GM12878 (cell line): ENCODE results near the gene UBR7. TPM values are rescaled to one million over a fixed set of nuclear protein-coding genes. Genes with fewer than 3 reads are reported as not detected.

Experiments used
- ATAC-seq: fragments of 200-7000 bp; cut with Tn5 transposase; 3 replicates; pipeline ENCODE4 v1.9.1; 2020; ENCODE audit warnings: mild to moderate bottlenecking, moderate library complexity
- BruUV-seq: library from RNA; stranded (reverse); fragments of 400-500 nt; replicated peaks from 2 replicates; lab custom pipeline; 2021; lab: Mats Ljungman, UMichigan
- CTCF ChIA-PET: fragments of 300-600 bp; sonication (Branson Sonifier 250); formaldehyde crosslinking; extraction: SDS; loops from one replicate; lab custom pipeline; 2021; ENCODE audit warnings: inconsistent platforms; lab: Yijun Ruan, JAX
- POLR2A ChIA-PET: fragments of 350-600 bp; formaldehyde crosslinking; extraction: SDS; loops from one replicate; lab custom pipeline; 2021; ENCODE audit warnings: inconsistent platforms; lab: Charles Lee
- RAD21 ChIA-PET: fragments of 300-600 bp; sonication (Branson Sonifier 250); formaldehyde crosslinking; loops from one replicate; lab custom pipeline; 2023; ENCODE audit warnings: antibody characterized with exemption; ENCODE audit not compliant: unreplicated experiment; lab: Charles Lee
- SMC1A ChIA-PET: fragments of 300-600 bp; sonication (Branson Sonifier 250); formaldehyde crosslinking; loops from one replicate; lab custom pipeline; 2023; ENCODE audit not compliant: unreplicated experiment, uncharacterized antibody; lab: Charles Lee
- DNase-seq: peaks from one replicate; pipeline ENCODE4 v3.0.0-alpha.2; 2011; ENCODE audit warnings: low read depth, low spot score
- FAIRE-seq: peaks from 3 replicates; lab custom pipeline; 2011; peaks lifted over from hg19 to GRCh38; lab: Jason Lieb, UNC
- H2AFZ ChIP-seq: 2 replicates; pipeline ENCODE4 v1.6.0; 2011; ENCODE audit warnings: low read depth, low read length, control low read depth; ENCODE audit not compliant: control insufficient read depth
- H3K27ac ChIP-seq: 2 replicates; pipeline ENCODE4 v1.5.1; 2011; ENCODE audit warnings: control low read depth; ENCODE audit not compliant: control insufficient read depth, insufficient read depth
- H3K27me3 ChIP-seq, 2 experiments: replicated peaks in 1 of 2; 2 replicates each; pipeline versions ENCODE4 v1.6.0 to v1.6.1; 2011; ENCODE audit warnings: low read length in 1 of 2; ENCODE audit not compliant: control insufficient read depth in 2 of 2, insufficient read depth in 2 of 2
- H3K36me3 ChIP-seq, 2 experiments: 2 replicates each; pipeline ENCODE4 v1.5.1; 2011; ENCODE audit warnings: low read length in 1 of 2; ENCODE audit not compliant: control insufficient read depth in 2 of 2, insufficient read depth in 2 of 2
- H3K4me1 ChIP-seq: 2 replicates; pipeline ENCODE4 v1.6.1; 2011; ENCODE audit warnings: mild to moderate bottlenecking, low read length, moderate library complexity, mixed read lengths; ENCODE audit not compliant: control insufficient read depth, insufficient read depth
- H3K4me2 ChIP-seq: 2 replicates; pipeline ENCODE4 v1.6.0; 2011; ENCODE audit warnings: control low read depth; ENCODE audit not compliant: control insufficient read depth, insufficient read depth
- H3K4me3 ChIP-seq: fragments of 200-600 bp; sonication (generic); 2 replicates; pipeline ENCODE4 v1.5.1; 2016
- H3K79me2 ChIP-seq: 2 replicates; pipeline ENCODE4 v1.6.0; 2011; ENCODE audit warnings: low read length; ENCODE audit not compliant: control insufficient read depth, insufficient read depth
- H3K9ac ChIP-seq: 2 replicates; pipeline ENCODE4 v1.8.0; 2011; ENCODE audit warnings: low read length, control low read depth, mixed read lengths; ENCODE audit not compliant: control insufficient read depth, insufficient read depth
- H3K9me3 ChIP-seq: replicated peaks from 3 replicates; pipeline ENCODE4 v1.5.1; 2011; ENCODE audit warnings: mild to moderate bottlenecking, low read length; ENCODE audit not compliant: control insufficient read depth, insufficient read depth
- H4K20me1 ChIP-seq: 2 replicates; pipeline ENCODE4 v1.6.0; 2011; ENCODE audit not compliant: control insufficient read depth, insufficient read depth
- ATF2 ChIP-seq: IDR thresholded peaks from 2 replicates; pipeline ENCODE4 v1.6.1; 2012; ENCODE audit warnings: low read length, inconsistent platforms
- ATF7 ChIP-seq: fragments of 450-650 bp; IDR thresholded peaks from 2 replicates; pipeline ENCODE4 v1.6.1; 2016; ENCODE audit warnings: low read depth, mild to moderate bottlenecking
- BHLHE40 ChIP-seq, 2 experiments: fragments of 450-650 bp in 1 of 2; IDR thresholded peaks; 2 replicates each; pipeline ENCODE4 v1.6.1; 2011 to 2017; ENCODE audit warnings: low read depth in 2 of 2, borderline replicate concordance in 1 of 2, improper control_type of control experiment in 1 of 2, low read length in 1 of 2, mild to moderate bottlenecking in 1 of 2
- CEBPZ ChIP-seq: fragments of 150-350 bp; IDR thresholded peaks from 2 replicates; pipeline ENCODE4 v1.6.1; 2016; ENCODE audit warnings: low read depth, low read length
- EP300 ChIP-seq, 2 experiments: fragments of 150-350 bp in 1 of 2; IDR thresholded peaks; 2 replicates each; pipeline ENCODE4 v1.6.1; 2011 to 2012; ENCODE audit warnings: low read depth in 2 of 2, low read length in 2 of 2, borderline replicate concordance in 1 of 2, improper control_type of control experiment in 1 of 2, inconsistent platforms in 1 of 2; ENCODE audit not compliant: control insufficient read depth in 1 of 2
- FOXK2 ChIP-seq: fragments of 450-650 bp; IDR thresholded peaks from 2 replicates; pipeline ENCODE4 v1.6.1; 2017; ENCODE audit warnings: mild to moderate bottlenecking, moderate library complexity
- IKZF2 ChIP-seq, 2 experiments: fragments of 450-650 bp; IDR thresholded peaks; 2 replicates each; pipeline ENCODE4 v1.6.1; 2017; ENCODE audit warnings: mild to moderate bottlenecking in 2 of 2, moderate library complexity in 2 of 2
- MEF2A ChIP-seq: IDR thresholded peaks from 2 replicates; pipeline ENCODE4 v1.6.1; 2011; ENCODE audit warnings: low read depth, mild to moderate bottlenecking, low read length, moderate library complexity; ENCODE audit not compliant: insufficient read depth
- MEF2B ChIP-seq: fragments of 450-650 bp; IDR thresholded peaks from 2 replicates; pipeline ENCODE4 v1.6.1; 2018; ENCODE audit warnings: mild to moderate bottlenecking, moderate library complexity; ENCODE audit not compliant: partially characterized antibody, poor library complexity, severe bottlenecking
- MLLT1 ChIP-seq: fragments of 450-650 bp; IDR thresholded peaks from 2 replicates; pipeline ENCODE4 v1.6.1; 2016; ENCODE audit warnings: mild to moderate bottlenecking
- MTA2 ChIP-seq: fragments of 450-650 bp; IDR thresholded peaks from 2 replicates; pipeline ENCODE4 v1.6.1; 2016; ENCODE audit warnings: low read depth, mild to moderate bottlenecking, moderate library complexity
- NBN ChIP-seq: fragments of 450-650 bp; IDR thresholded peaks from 2 replicates; pipeline ENCODE4 v1.6.1; 2016
- RELB ChIP-seq: fragments of 450-650 bp; IDR thresholded peaks from 2 replicates; pipeline ENCODE4 v1.6.1; 2017; ENCODE audit warnings: low read depth, mild to moderate bottlenecking, moderate library complexity
- RUNX3 ChIP-seq: IDR thresholded peaks from 2 replicates; pipeline ENCODE4 v1.6.1; 2012; ENCODE audit warnings: low read length, inconsistent platforms
- STAT3 ChIP-seq: IDR thresholded peaks from 2 replicates; pipeline ENCODE4 v1.6.1; 2011; ENCODE audit warnings: low read depth, low read length, improper control_type of control experiment
- WGBS: methylation state at CpG from one replicate; pipeline ENCODE4 v1.1.6; 2016; ENCODE audit warnings: low lambda C conversion rate; ENCODE audit not compliant: insufficient replicate concordance, insufficient coverage; ENCODE audit errors: missing lambda C conversion rate; 5-methylcytosine and 5-hydroxymethylcytosine counted together
- in situ Hi-C: fragments of 300-500 bp; cut with MboI; formaldehyde crosslinking; loops from 9 replicates; pipeline ENCODE4 v1.14.3; 2018; ENCODE audit warnings: mixed read lengths
- intact Hi-C: fragments of 100-400 bp; cut with micrococcal nuclease; formaldehyde crosslinking; loops from one replicate; pipeline ENCODE4 v1.14.2; 2022; ENCODE audit not compliant: unreplicated experiment
- polyA plus RNA-seq, 11 experiments: library from polyadenylated mRNA; depleted of rRNA in 4 of 11; unstranded in 6 of 11; stranded (reverse) in 5 of 11; fragments of >200 nt; fragmentation: Nextera tagmentation in 4 of 11; fragmentation: Illumina TruSeq in 1 of 11; extraction: Ambion mirVana in 4 of 11; extraction: Trizol in 1 of 11; gene quantifications; 1 replicate in 1 of 11; 2 replicates in 10 of 11; pipeline versions ENCODE4 v1.2.1 to v1.2.3, GENCODE V29; 2011 to 2016; ENCODE audit warnings: inconsistent platforms in 2 of 11, missing spikeins in 2 of 11, low read depth in 1 of 11
- total RNA-seq, 4 experiments: library from RNA; depleted of rRNA in 3 of 4; stranded (reverse); fragments of >200 nt in 3 of 4; fragmentation: Illumina TruSeq in 1 of 4; extraction: Trizol in 1 of 4; gene quantifications; 2 replicates each; pipeline versions ENCODE4 v1.2.1 to v1.2.3, GENCODE V29; 2013 to 2021

UBR7 gene
- total and polyA plus RNA-seq, 10 of the 15 experiments (the other 5 are each of a cell fraction or from before 2014, with no cell fraction given) = 14.3 to 85.6 (median 49.9) TPM

GRCh38 chr14:93212432-93212831 is 5.4 kb downstream of the UBR7 start:
- H3K4me3 ChIP-seq = no peak overlapping the region
- in situ Hi-C loops = no loop called here
- H3K79me2 ChIP-seq = peaks cover 27% of the 10 kb centered on the region
- FAIRE-seq (peak; percentile 73), DNase-seq (peak; percentile 64), ATAC-seq (peak; percentile 68)
- peak overlapping the region; percentile 85; the same call in 1 of the 2 replicates for H3K4me2 ChIP-seq
- SMC1A ChIA-PET = interaction anchor here (0.6 to 1.2 kb wide), 5 partner anchors 26 to 324 kb away, joined by 3 to 4 read pairs (median 3); no protein-coding TSS in a partner anchor
- RAD21 ChIA-PET = interaction anchor here (0.6 kb wide), 1 partner anchor 98 kb away, joined by 3 read pairs; no protein-coding TSS in a partner anchor
- H2AFZ ChIP-seq = no peak overlapping the region; the same call in 1 of the 2 replicates
- peaks cover 3 to 8% of the 10 kb centered on the region in 2 experiments for H3K36me3 ChIP-seq
- no peaks in the 10 kb centered on the region for H4K20me1 ChIP-seq
- peak overlapping the region; percentile 81 for H3K27ac ChIP-seq
- POLR2A ChIA-PET = interaction anchor here (1.0 kb wide), 1 partner anchor 46 kb away, joined by 5 read pairs; no protein-coding TSS in a partner anchor
- H3K9ac ChIP-seq = peak overlapping the region; percentile 16; the same call in 1 of the 2 replicates
- peaks cover 25% of the 10 kb centered on the region for H3K4me1 ChIP-seq
- intact Hi-C loops = no loop called here
- BruUV-seq = no TSS peak
- H3K27me3 ChIP-seq = no peaks in the 10 kb centered on the region
- no peaks in the 10 kb centered on the region for H3K9me3 ChIP-seq
- CTCF ChIA-PET = interaction anchor here (0.9 to 2.8 kb wide), 4 partner anchors 20 to 406 kb away, joined by 3 to 15 read pairs (median 5); no protein-coding TSS in a partner anchor
- 0% methylated on average over 3 of the region's 3 CpGs for WGBS
- TF ChIP-seq ATF7 = peak; percentile 69
- TF ChIP-seq BHLHE40 (IDR thresholded peaks at IDR 0.05; ENCODE audit: borderline replicate concordance in 1 of 2, low read depth in 2 of 2, low read length in 1 of 2) = 0 out of 4 replicates have a peak, but pooled peaks of 1 of the 2 experiments have one; percentile 16
- 0 out of 2 replicates have a peak, but pooled peaks have one; percentile 34 for TF ChIP-seq NBN
- TF ChIP-seq ATF2 = 0 out of 2 replicates have a peak, but pooled peaks have one; percentile 21
- TF ChIP-seq RELB = 0 out of 2 replicates have a peak, but pooled peaks have one; percentile 41
- TF ChIP-seq RUNX3 = peak; percentile 50
- TF ChIP-seq FOXK2 = no peak
- peak; percentile 80 for TF ChIP-seq MEF2B
- TF ChIP-seq STAT3 = no peak
- no peak; the same call in 1 of the 2 replicates for TF ChIP-seq MLLT1
- peak; percentile 49 to 71; a peak in 2 of 4 replicates for TF ChIP-seq IKZF2 (IDR thresholded peaks at IDR 0.05)
- peak; percentile 56; the same call in 1 of the 2 replicates for TF ChIP-seq MTA2
- TF ChIP-seq MEF2A = peak; percentile 71; the same call in 1 of the 2 replicates
- TF ChIP-seq CEBPZ = no peak
- peak in 1 of 2 experiments; percentile 70; a peak in 1 of 4 replicates for TF ChIP-seq EP300 (IDR thresholded peaks at IDR 0.05; ENCODE audit: borderline replicate concordance in 1 of 2, control insufficient read depth in 1 of 2, low read depth in 2 of 2, low read length in 2 of 2)
